ENCODE data around the gene CLPSL1. TPM values are rescaled to one million over a fixed set of nuclear protein-coding genes. Genes with fewer than 3 reads are reported as not detected.
A peak's percentile ranks its signal among the peaks of the same experiment; 100 is the strongest.

The CLPSL1 gene
- total RNA-seq, 1 experiment from 2014 or later = not detected

GRCh38 chr6:35782424-35782823, 1.6 kb downstream of the CLPSL1 start:
- Histone ChIP-seq H3K4me2 (peak overlapping the region; percentile 30), H3K4me1 (replicated peaks; ENCODE audit: insufficient read depth) (peaks cover 38% of the 10 kb centered on the region), H2AFZ (no peak overlapping the region), H3K27me3 (ENCODE audit: insufficient read depth, low read depth) (no peaks in the 10 kb centered on the region), H3K27ac (no peak overlapping the region), H3K9me2 (ENCODE audit: insufficient read depth) (no peaks in the 10 kb centered on the region), H3K79me2 (ENCODE audit: low read depth) (no peaks in the 10 kb centered on the region), H3K4me3 (no peak overlapping the region), H4K20me1 (ENCODE audit: insufficient read depth) (no peaks in the 10 kb centered on the region), H3F3A (ENCODE audit: insufficient read depth, low read depth) (peaks cover 11% of the 10 kb centered on the region; the same call in 1 of the 2 replicates), H3K36me3 (ENCODE audit: low read depth) (no peaks in the 10 kb centered on the region), H3K9me3 (ENCODE audit: insufficient read depth, low read depth) (no peaks in the 10 kb centered on the region)
- TF ChIP-seq EZH2 (IDR thresholded peaks at IDR 0.05; ENCODE audit: low read depth) (no peak), CTCF (conservative IDR thresholded peaks at IDR 0.05) (no peak)
- peak; percentile 80 to 84 for DNase-seq
- ChIA-PET CTCF (no interaction called here), POLR2A (ENCODE audit: unreplicated experiment) (no interaction called here)
- no TSS peak for BruUV-seq (replicated peaks)
- intact Hi-C loops (cut with micrococcal nuclease; ENCODE audit: unreplicated experiment) = no loop called here

- Histone ChIP-seq H3K36me3 (ENCODE audit: low read depth) (no peaks in the 10 kb centered on the region), H3K4me2 (no peak overlapping the region), H3K79me2 (ENCODE audit: low read depth) (no peaks in the 10 kb centered on the region), H3K4me3 (no peak overlapping the region), H3K27me3 (ENCODE audit: insufficient read depth, low read depth) (peaks cover 4% of the 10 kb centered on the region; the same call in 1 of the 2 replicates), H3K9me2 (ENCODE audit: insufficient read depth) (no peaks in the 10 kb centered on the region), H3F3A (ENCODE audit: insufficient read depth, low read depth) (peaks cover 11% of the 10 kb centered on the region; the same call in 1 of the 2 replicates), H3K9me3 (ENCODE audit: insufficient read depth, low read depth) (no peaks in the 10 kb centered on the region), H3K27ac (no peak overlapping the region), H3K4me1 (replicated peaks; ENCODE audit: insufficient read depth) (peaks cover 27% of the 10 kb centered on the region), H4K20me1 (ENCODE audit: insufficient read depth) (no peaks in the 10 kb centered on the region), H2AFZ (no peak overlapping the region)
- intact Hi-C loops (cut with micrococcal nuclease; ENCODE audit: unreplicated experiment) = no loop called here
- no TSS peak for BruUV-seq (replicated peaks)
- no peak for DNase-seq
- ChIA-PET CTCF (no interaction called here), POLR2A (ENCODE audit: unreplicated experiment) (no interaction called here)
- TF ChIP-seq CTCF (conservative IDR thresholded peaks at IDR 0.05) = no peak
- TF ChIP-seq EZH2 (IDR thresholded peaks at IDR 0.05; ENCODE audit: low read depth) = no peak
Observed at GRCh38 chr6:35784200-35784599, 3.4 kb downstream of the CLPSL1 start.

GRCh38 chr6:35786272-35786671, 5.5 kb downstream of the CLPSL1 start:
- H3K9me2 ChIP-seq (ENCODE audit: insufficient read depth) = no peaks in the 10 kb centered on the region
- intact Hi-C loops (cut with micrococcal nuclease; ENCODE audit: unreplicated experiment) = no loop called here
- no peak for DNase-seq
- no peaks in the 10 kb centered on the region for H3K36me3 ChIP-seq (ENCODE audit: low read depth)
- H3K9me3 ChIP-seq (ENCODE audit: insufficient read depth, low read depth) = no peaks in the 10 kb centered on the region
- TF ChIP-seq EZH2 (IDR thresholded peaks at IDR 0.05; ENCODE audit: low read depth) = no peak
- no peak for TF ChIP-seq CTCF (conservative IDR thresholded peaks at IDR 0.05)
- ChIA-PET POLR2A (ENCODE audit: unreplicated experiment) (no interaction called here), CTCF (no interaction called here)
- peaks cover 4% of the 10 kb centered on the region; the same call in 1 of the 2 replicates for H3K27me3 ChIP-seq (ENCODE audit: insufficient read depth, low read depth)
- H3K79me2 ChIP-seq (ENCODE audit: low read depth) = no peaks in the 10 kb centered on the region
- peaks cover 27% of the 10 kb centered on the region for H3K4me1 ChIP-seq (replicated peaks; ENCODE audit: insufficient read depth)
- H4K20me1 ChIP-seq (ENCODE audit: insufficient read depth) = no peaks in the 10 kb centered on the region
- no peak overlapping the region for H3K4me3 ChIP-seq
- H3F3A ChIP-seq (ENCODE audit: insufficient read depth, low read depth) = peaks cover 11% of the 10 kb centered on the region; the same call in 1 of the 2 replicates
- H2AFZ ChIP-seq = no peak overlapping the region
- no TSS peak for BruUV-seq (replicated peaks)
- H3K27ac ChIP-seq = no peak overlapping the region
- H3K4me2 ChIP-seq = no peak overlapping the region

Data from PC-9 (cell line).